HepG2 (cell line): Measurements from ENCODE around the gene QRSL1. TPM values are rescaled to one million over a fixed set of nuclear protein-coding genes. Genes with fewer than 3 reads are reported as not detected.

Experiments used
- ATAC-seq: fragments of 200-7000 bp; cut with Tn5 transposase; 3 replicates; pipeline ENCODE4 v1.9.1; 2020; ENCODE audit warnings: mild to moderate bottlenecking, moderate library complexity
- Bru-seq: library from RNA; stranded (reverse); fragments of 400-500 nt; gene quantifications from one replicate; lab custom pipeline; 2021; lab: Mats Ljungman, UMichigan
- BruChase-seq, 2 experiments: library from RNA; stranded (reverse); fragments of 400-500 nt; gene quantifications; one replicate each; lab custom pipeline; 2021; lab: Mats Ljungman, UMichigan
- BruUV-seq: library from RNA; stranded (reverse); fragments of 400-500 nt; replicated peaks from 2 replicates; lab custom pipeline; 2021; lab: Mats Ljungman, UMichigan
- CTCF ChIA-PET: fragments of 300-600 bp; formaldehyde crosslinking; extraction: SDS; loops from one replicate; lab custom pipeline; 2021; ENCODE audit warnings: low total read pairs, inconsistent platforms, low intra/inter-chr PET ratio; lab: Yijun Ruan, JAX
- POLR2A ChIA-PET: fragments of 350-600 bp; sonication (Branson Sonifier 250); formaldehyde crosslinking; loops from one replicate; lab custom pipeline; 2020; ENCODE audit warnings: antibody characterized with exemption, inconsistent platforms; lab: Yijun Ruan, JAX
- DNase-seq: peaks from one replicate; pipeline ENCODE4 v3.0.0-alpha.2; 2015; ENCODE audit warnings: low spot score
- FAIRE-seq: peaks from 3 replicates; lab custom pipeline; 2011; peaks lifted over from hg19 to GRCh38; lab: Jason Lieb, UNC
- H2AFZ ChIP-seq: one replicate; pipeline ENCODE4 v1.6.1; 2011; ENCODE audit warnings: low read length, inconsistent platforms
- H3K27ac ChIP-seq: fragments of 300-600 bp; 3 replicates; pipeline ENCODE4 v1.8.0; 2011; ENCODE audit warnings: mixed run types, mild to moderate bottlenecking, mixed read lengths, low read length, inconsistent platforms; ENCODE audit not compliant: insufficient read depth; ENCODE audit errors: extremely low read length
- H3K27me3 ChIP-seq, 2 experiments: fragments of 200-600 bp in 1 of 2; 2 replicates in 1 of 2; 3 replicates in 1 of 2; pipeline versions ENCODE4 v1.6.0 to v1.8.0; 2011; ENCODE audit warnings: low read length in 2 of 2, mild to moderate bottlenecking in 2 of 2, moderate library complexity in 2 of 2, inconsistent platforms in 1 of 2; ENCODE audit not compliant: insufficient read depth in 2 of 2, control insufficient read depth in 1 of 2
- H3K36me3 ChIP-seq, 2 experiments: fragments of 200-600 bp in 1 of 2; replicated peaks in 1 of 2; 2 replicates in 1 of 2; 3 replicates in 1 of 2; pipeline versions ENCODE4 v1.5.1 to v1.8.0; 2011; ENCODE audit warnings: low read length in 2 of 2, inconsistent platforms in 1 of 2; ENCODE audit not compliant: insufficient read depth in 2 of 2, control insufficient read depth in 1 of 2
- H3K4me1 ChIP-seq: 2 replicates; pipeline ENCODE4 v1.5.1; 2012; ENCODE audit warnings: low read length, inconsistent platforms; ENCODE audit not compliant: insufficient read depth
- H3K4me2 ChIP-seq: 2 replicates; pipeline ENCODE4 v1.6.0; 2011; ENCODE audit warnings: low read depth, low read length, inconsistent platforms
- H3K4me3 ChIP-seq, 3 experiments: fragments of 200-600 bp in 1 of 3; sonication (generic), shearing (Covaris generic) in 1 of 3; replicated peaks in 1 of 3; 2 replicates each; pipeline ENCODE4 v1.5.1; 2011 to 2016; ENCODE audit warnings: low read length in 3 of 3, inconsistent platforms in 2 of 3, low read depth in 2 of 3, mild to moderate bottlenecking in 2 of 3, control low read depth in 1 of 3, mixed read lengths in 1 of 3; ENCODE audit not compliant: insufficient read depth in 1 of 3
- H3K79me2 ChIP-seq: one replicate; pipeline ENCODE4 v1.6.1; 2011; ENCODE audit warnings: low read length, inconsistent platforms; ENCODE audit not compliant: insufficient read depth
- H3K9ac ChIP-seq: 2 replicates; pipeline ENCODE4 v1.6.0; 2011; ENCODE audit warnings: mild to moderate bottlenecking, low read depth, low read length, inconsistent platforms; ENCODE audit not compliant: insufficient read depth
- H3K9me3 ChIP-seq: 2 replicates; pipeline ENCODE4 v1.5.1; 2012; ENCODE audit warnings: mild to moderate bottlenecking, low read length
- H4K20me1 ChIP-seq: 2 replicates; pipeline ENCODE4 v1.6.0; 2011; ENCODE audit warnings: inconsistent platforms, mild to moderate bottlenecking, low read length, moderate library complexity; ENCODE audit not compliant: insufficient read depth
- HNRNPLL ChIP-seq: fragments of 200-400 bp; formaldehyde crosslinking; IDR thresholded peaks from 2 replicates; pipeline ENCODE4 v1.6.1; 2017; ENCODE audit warnings: mild to moderate bottlenecking, low read depth, low read length; ENCODE audit not compliant: poor library complexity, severe bottlenecking
- KAT7 ChIP-seq: IDR thresholded peaks from 2 replicates; pipeline ENCODE4 v1.6.1; 2018; ENCODE audit warnings: borderline replicate concordance, missing compliant biosample characterization
- KDM2A ChIP-seq: sonication (generic); formaldehyde crosslinking; IDR thresholded peaks from 2 replicates; pipeline ENCODE4 v1.4.0; 2020; ENCODE audit warnings: low read depth, missing genetic modification reagents, borderline replicate concordance
- KDM3A ChIP-seq: IDR thresholded peaks from 2 replicates; pipeline ENCODE4 v1.6.1; 2018; ENCODE audit warnings: low read depth, missing compliant biosample characterization
- KLF16 ChIP-seq, 2 experiments: sonication (generic) in 1 of 2; formaldehyde crosslinking in 1 of 2; IDR thresholded peaks; 2 replicates each; pipeline versions ENCODE4 v1.6.1 to v1.8.0; 2016 to 2023; ENCODE audit warnings: missing genetic modification reagents in 2 of 2, missing compliant biosample characterization in 1 of 2
- KMT2A ChIP-seq: sonication (generic); formaldehyde crosslinking; IDR thresholded peaks from 2 replicates; pipeline ENCODE4 v1.4.0; 2020; ENCODE audit warnings: missing genetic modification reagents
- MAX ChIP-seq: IDR thresholded peaks from 2 replicates; pipeline ENCODE4 v1.6.1; 2012; ENCODE audit warnings: inconsistent platforms
- SAP130 ChIP-seq: IDR thresholded peaks from 2 replicates; pipeline ENCODE4 v1.6.1; 2016; ENCODE audit warnings: low read depth
- TAF1 ChIP-seq: sonication (generic); formaldehyde crosslinking; IDR thresholded peaks from 2 replicates; pipeline ENCODE4 v1.4.0; 2020; ENCODE audit warnings: missing genetic modification reagents
- YEATS4 ChIP-seq: sonication (generic); formaldehyde crosslinking; IDR thresholded peaks from 2 replicates; pipeline ENCODE4 v1.4.0; 2020; ENCODE audit warnings: missing genetic modification reagents, borderline replicate concordance
- ZFX ChIP-seq: sonication (generic); formaldehyde crosslinking; IDR thresholded peaks from 2 replicates; pipeline ENCODE4 v1.4.0; 2020; ENCODE audit warnings: mild to moderate bottlenecking, low read depth, missing genetic modification reagents, moderate library complexity
- ZNF501 ChIP-seq: sonication (generic); formaldehyde crosslinking; IDR thresholded peaks from 2 replicates; pipeline ENCODE4 v1.5.1; 2020; ENCODE audit warnings: mild to moderate bottlenecking, moderate library complexity, missing genetic modification reagents
- ZNF570 ChIP-seq: sonication (generic); formaldehyde crosslinking; IDR thresholded peaks from 2 replicates; pipeline ENCODE4 v1.4.0; 2020; ENCODE audit warnings: mild to moderate bottlenecking, missing genetic modification reagents, borderline replicate concordance
- ZNF607 ChIP-seq: sonication (generic); formaldehyde crosslinking; IDR thresholded peaks from 2 replicates; pipeline ENCODE4 v1.5.1; 2020; ENCODE audit warnings: missing genetic modification reagents, mild to moderate bottlenecking, borderline replicate concordance
- ZNF614 ChIP-seq: IDR thresholded peaks from 2 replicates; pipeline ENCODE4 v1.6.1; 2018; ENCODE audit warnings: missing biosample characterization, missing genetic modification reagents, inconsistent platforms, borderline replicate concordance
- ZNF660 ChIP-seq: sonication (generic); formaldehyde crosslinking; IDR thresholded peaks from 2 replicates; pipeline ENCODE4 v1.5.1; 2020; ENCODE audit warnings: mild to moderate bottlenecking, low read depth, missing genetic modification reagents, borderline replicate concordance
- ZNF674 ChIP-seq: sonication (generic); formaldehyde crosslinking; IDR thresholded peaks from 2 replicates; pipeline ENCODE4 v1.5.0; 2020; ENCODE audit warnings: low read depth, mild to moderate bottlenecking, missing genetic modification reagents
- ZNF816 ChIP-seq: sonication (generic); formaldehyde crosslinking; IDR thresholded peaks from 2 replicates; pipeline ENCODE4 v1.8.0; 2022; ENCODE audit warnings: missing genetic modification reagents, mild to moderate bottlenecking, borderline replicate concordance
- WGBS: methylation state at CpG from one replicate; pipeline ENCODE4 v1.1.6; 2017; ENCODE audit warnings: low lambda C conversion rate; 5-methylcytosine and 5-hydroxymethylcytosine counted together
- in situ Hi-C: cut with HindIII; loops from 2 replicates; pipeline ENCODE4 v1.10.0; 2017; ENCODE audit warnings: low pct_unique_long_range_greater_than_20kb; ENCODE audit not compliant: extremely low pct_ligation_motif_present
- intact Hi-C: fragments of 100-400 bp; cut with micrococcal nuclease; formaldehyde crosslinking; loops from one replicate; pipeline ENCODE4 v1.10.0; 2022; ENCODE audit not compliant: unreplicated experiment
- long read RNA-seq, 2 experiments: library from RNA in 1 of 2; library from polyadenylated mRNA in 1 of 2; stranded (forward) in 1 of 2; unstranded in 1 of 2; transcript quantifications; one replicate each; pipeline ENCODE4 v2.0.0, GENCODE V29; 2019 to 2022
- polyA minus RNA-seq, 3 experiments: library from RNA; depleted of rRNA, polyadenylated mRNA; stranded (reverse); fragments of >200 nt; gene quantifications; 2 replicates each; pipeline ENCODE4 v1.2.3, GENCODE V29; 2011; ENCODE audit warnings: low replicate concordance in 1 of 3
- polyA plus RNA-seq, 8 experiments: library from polyadenylated mRNA; depleted of rRNA in 3 of 8; stranded (reverse) in 7 of 8; unstranded in 1 of 8; fragments of >200 nt; fragmentation: Illumina TruSeq in 4 of 8; extraction: Trizol in 4 of 8; gene quantifications; 2 replicates each; pipeline versions ENCODE4 v1.2.1 to v1.2.3, GENCODE V29; 2011 to 2016; ENCODE audit warnings: low read depth in 4 of 8, missing spikeins in 1 of 8, mixed read lengths in 1 of 8; ENCODE audit not compliant: insufficient read depth in 1 of 8
- total RNA-seq, 5 experiments: library from RNA; depleted of rRNA; stranded (reverse); fragments of >200 nt; fragmentation: Illumina TruSeq; extraction: Trizol; gene quantifications; 2 replicates each; pipeline ENCODE4 v1.2.3, GENCODE V29; 2016; ENCODE audit warnings: low read depth in 1 of 5

The QRSL1 gene
- 22.3 and 24.2 TPM in 2 replicates for total RNA-seq (2016; rRNA removed; fragmentation: Illumina TruSeq; extraction: Trizol)
- 8.5 and 9.3 TPM in 2 replicates for total RNA-seq (2016; cell fraction: cytosol; rRNA removed; fragmentation: Illumina TruSeq; extraction: Trizol; ENCODE audit: low read depth)
- 22.7 and 26.6 TPM in 2 replicates for total RNA-seq (2016; cell fraction: insoluble cytoplasmic fraction; rRNA removed; fragmentation: Illumina TruSeq; extraction: Trizol)
- 19.1 and 19.6 TPM in 2 replicates for total RNA-seq (2016; cell fraction: membrane; rRNA removed; fragmentation: Illumina TruSeq; extraction: Trizol)
- 13.8 and 19.9 TPM in 2 replicates for total RNA-seq (2016; cell fraction: nucleus; rRNA removed; fragmentation: Illumina TruSeq; extraction: Trizol)
- 6.4 and 8.2 TPM in 2 replicates for polyA plus RNA-seq (2011; rRNA removed)
- 5.0 and 5.5 TPM in 2 replicates for polyA plus RNA-seq (2011; cell fraction: cytosol; rRNA removed)
- 3.4 and 3.8 TPM in 2 replicates for polyA plus RNA-seq (2011; cell fraction: nucleus; rRNA removed)
- 7.6 and 8.7 TPM in 2 replicates for polyA plus RNA-seq (2012)
- 5.1 and 6.2 TPM in 2 replicates for polyA plus RNA-seq (2016; cell fraction: cytosol; fragmentation: Illumina TruSeq; extraction: Trizol; ENCODE audit: low read depth)
- 18.4 and 18.9 TPM in 2 replicates for polyA plus RNA-seq (2016; cell fraction: insoluble cytoplasmic fraction; fragmentation: Illumina TruSeq; extraction: Trizol; ENCODE audit: low read depth)
- 9.0 and 9.9 TPM in 2 replicates for polyA plus RNA-seq (2016; cell fraction: membrane; fragmentation: Illumina TruSeq; extraction: Trizol; ENCODE audit: low read depth)
- polyA plus RNA-seq (2016; cell fraction: nucleus; fragmentation: Illumina TruSeq; extraction: Trizol; ENCODE audit: insufficient read depth, low read depth): 11.0 and 15.2 TPM in 2 replicates
- polyA minus RNA-seq (2011; rRNA and poly(A)+ RNA removed; ENCODE audit: low replicate concordance): 12.6 and 15.4 TPM in 2 replicates
- 5.0 and 5.5 TPM in 2 replicates for polyA minus RNA-seq (2011; cell fraction: cytosol; rRNA and poly(A)+ RNA removed)
- 18.9 and 19.0 TPM in 2 replicates for polyA minus RNA-seq (2011; cell fraction: nucleus; rRNA and poly(A)+ RNA removed)
- Bru-seq, nascent RNA: percentile 78 among the genes with signal in this experiment
- BruChase-seq, experiment 1, labeled RNA remaining after a 6-hour chase: percentile 75 among the genes with signal in this experiment
- percentile 74 among the genes with signal in this experiment for BruChase-seq, experiment 2, labeled RNA remaining after a 2-hour chase
- long read RNA-seq, experiment 1, full-length matches to known transcripts: 18 of 23 reads
- long read RNA-seq, experiment 1, partial matches to known transcripts: 2 of 23 reads
- long read RNA-seq, experiment 1, other reads (novel, unspliced or antisense): 3 of 23 reads
- long read RNA-seq, experiment 2, full-length matches to known transcripts: 20 of 36 reads
- long read RNA-seq, experiment 2, partial matches to known transcripts: 14 of 36 reads
- long read RNA-seq, experiment 2, other reads (novel, unspliced or antisense): 2 of 36 reads

GRCh38 chr6:106629103-106629858, at the start of gene QRSL1, which contains the start of gene RTN4IP1:
TSS of gene QRSL1 (plus strand) at chr6:106629578. CDS start at chr6:106629682, 104 bp downstream.
TSS of gene RTN4IP1 (minus strand) at chr6:106629498. CDS start at chr6:106629021, 477 bp downstream.
- intact Hi-C loops: loop anchor here (5.0 to 10.0 kb wide), 2 partner anchors 286 to 348 kb away; no protein-coding TSS in a partner anchor
- no TSS peak for BruUV-seq
- under 1% methylated on average over 16 of the region's 46 CpGs for WGBS
- peak within 1 kb of the TSS; percentile 90 for H3K27ac ChIP-seq
- DNase-seq: peak; percentile 91
- H3K79me2 ChIP-seq: peaks cover 48% of the 10 kb centered on the region
- in situ Hi-C loops: no loop called here
- no peaks in the 10 kb centered on the region for H3K36me3 ChIP-seq
- FAIRE-seq: peak; percentile 87
- H3K4me3 ChIP-seq: peak within 1 kb of the TSS; percentile 93 to 99 (median 95)
- H3K9me3 ChIP-seq: no peaks in the 10 kb centered on the region
- H3K9ac ChIP-seq: peak within 1 kb of the TSS; percentile 93
- POLR2A ChIA-PET: interaction anchor here (0.7 to 1.0 kb wide), 2 partner anchors 9 to 16 kb away, joined by 3 to 4 read pairs; no protein-coding TSS in a partner anchor
- H3K27me3 ChIP-seq: peaks cover 0 to 2% of the 10 kb centered on the region in 2 experiments; a peak in 1 of 5 replicates
- H3K4me1 ChIP-seq: peaks cover 43% of the 10 kb centered on the region
- peak; percentile 98 for ATAC-seq
- H2AFZ ChIP-seq: peak within 1 kb of the TSS; percentile 77
- CTCF ChIA-PET: no interaction called here
- no peaks in the 10 kb centered on the region for H4K20me1 ChIP-seq
- H3K4me2 ChIP-seq: peak within 1 kb of the TSS; percentile 96
- TF ChIP-seq ZNF501 (CRISPR knock-in tag) (peak; percentile 78), ZNF816 (CRISPR knock-in tag) (peak; percentile 40; the same call in 1 of the 2 replicates), KDM3A (CRISPR knock-in tag) (0 out of 2 replicates have a peak, but pooled peaks have one; percentile 41), YEATS4 (CRISPR knock-in tag) (peak; percentile 76), ZFX (peak; percentile 97), SAP130 (CRISPR knock-in tag) (peak; percentile 91), MAX (peak; percentile 61), ZNF660 (no peak), TAF1 (CRISPR knock-in tag) (peak; percentile 74; the same call in 1 of the 2 replicates), KAT7 (no peak), ZNF607 (CRISPR knock-in tag) (0 out of 2 replicates have a peak, but pooled peaks have one; percentile 42), KLF16 (CRISPR knock-in tag; IDR thresholded peaks at IDR 0.05) (peak in 1 of 2 experiments; percentile 69; a peak in 2 of 4 replicates), ZNF570 (CRISPR knock-in tag) (peak; percentile 33; the same call in 1 of the 2 replicates), KDM2A (CRISPR knock-in tag) (peak; percentile 77), KMT2A (CRISPR knock-in tag) (peak; percentile 98), HNRNPLL (peak; percentile 57), ZNF614 (CRISPR knock-in tag) (no peak), ZNF674 (CRISPR knock-in tag) (0 out of 2 replicates have a peak, but pooled peaks have one; percentile 6)
